NT2/D1 (cell line): ENCODE data around the gene NMUR2.

Experiments used
- YY1 ChIP-seq: IDR thresholded peaks from 2 replicates; pipeline ENCODE4 v1.6.1; 2011; ENCODE audit not compliant: insufficient read length, insufficient read depth
- ZNF274 ChIP-seq: IDR thresholded peaks from 2 replicates; pipeline ENCODE4 v1.6.1; 2011; ENCODE audit warnings: mild to moderate bottlenecking, low read depth, low read length

DNA sequence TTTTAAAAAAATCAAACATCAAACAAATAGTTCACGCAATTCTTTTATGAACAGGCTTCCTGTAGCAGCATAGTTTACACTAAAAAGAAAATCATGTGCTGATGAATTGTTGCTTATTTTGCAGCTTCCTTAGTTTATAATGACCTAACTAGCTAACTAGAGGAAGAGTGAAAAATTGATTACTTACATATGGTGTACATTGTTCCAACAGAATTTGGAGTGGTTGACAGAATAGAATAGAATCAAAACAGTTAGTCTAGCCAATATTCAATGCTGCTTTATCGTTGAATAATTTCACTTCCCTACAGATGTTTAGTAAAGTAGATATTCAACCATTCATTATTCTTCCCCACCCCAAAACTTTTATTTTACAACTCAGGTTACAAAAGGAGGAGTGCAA lies 4.2 kb downstream of the NMUR2 start:
- no peak for TF ChIP-seq YY1
- TF ChIP-seq ZNF274: no peak
